ENCODE results near the gene HNRNPA2B1.

The HNRNPA2B1 gene

DNA sequence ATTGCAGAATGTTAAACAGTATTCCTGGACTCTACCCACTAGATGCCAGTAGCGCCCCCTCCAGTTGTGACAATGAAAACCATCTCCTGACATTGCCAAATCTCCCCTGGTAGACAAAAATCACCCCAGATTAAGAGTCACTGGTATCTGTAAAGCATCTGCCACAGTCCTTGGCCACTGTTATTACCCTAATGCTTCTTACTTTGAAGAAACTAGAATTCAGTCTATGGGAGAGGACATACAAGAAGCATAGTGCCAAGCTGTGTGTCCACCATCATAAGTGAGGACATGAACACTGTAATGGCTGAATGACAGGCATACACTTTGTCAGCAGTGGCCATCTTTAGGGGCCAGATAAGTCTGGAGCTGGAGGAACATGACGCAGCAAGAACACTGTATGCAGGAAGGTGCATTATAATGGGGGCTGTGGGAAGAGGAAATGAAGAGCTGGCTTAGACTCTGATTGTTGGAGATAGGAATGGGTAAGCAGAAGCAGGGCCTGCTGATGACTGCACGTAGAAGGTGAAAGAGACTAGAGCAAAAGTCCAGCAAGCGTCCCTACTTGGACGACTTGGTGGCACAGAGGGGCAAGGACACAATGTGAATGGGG is 33.5 kb upstream of the HNRNPA2B1 start:
- no CpG with 5 or more reads among the region's 5 CpGs for WGBS (ENCODE audit: extremely low coverage, insufficient coverage, low lambda C conversion rate)
- no peak overlapping the region for H2BK5ac ChIP-seq (ENCODE audit: low read length)
- no peak overlapping the region for H3K18ac ChIP-seq (ENCODE audit: low read length)
- no peak overlapping the region for H2BK120ac ChIP-seq (ENCODE audit: low read depth, low read length)
- H3K4me2 ChIP-seq (ENCODE audit: low read length): no peak overlapping the region
- no peaks in the 10 kb centered on the region for H3K27me3 ChIP-seq (ENCODE audit: insufficient read depth, low read length, poor library complexity)
- H3K79me2 ChIP-seq (ENCODE audit: control insufficient read depth, insufficient read depth, low read length): no peaks in the 10 kb centered on the region
- no peak overlapping the region for H3K9ac ChIP-seq (ENCODE audit: low read length)
- no peaks in the 10 kb centered on the region for H3K36me3 ChIP-seq (ENCODE audit: control insufficient read depth, insufficient read depth, low read length)
- H3K27ac ChIP-seq (ENCODE audit: low read depth, low read length): no peak overlapping the region
- no peaks in the 10 kb centered on the region for H3K79me1 ChIP-seq (ENCODE audit: low read length)
- H3K23ac ChIP-seq (ENCODE audit: low read length): no peak overlapping the region
- no peak overlapping the region for H2AK5ac ChIP-seq (ENCODE audit: low read length)
- H3K4me3 ChIP-seq (ENCODE audit: low read length): no peak overlapping the region
- H3K4ac ChIP-seq (ENCODE audit: low read depth, low read length): no peak overlapping the region
- H3K4me1 ChIP-seq (ENCODE audit: control insufficient read depth, low read depth, low read length): no peaks in the 10 kb centered on the region
- DNase-seq: no peak
- H2BK15ac ChIP-seq (replicated peaks; ENCODE audit: low read depth): no peak overlapping the region
- H4K5ac ChIP-seq (ENCODE audit: low read length): no peak overlapping the region
- H4K8ac ChIP-seq (ENCODE audit: low read depth, low read length): no peak overlapping the region
- no peak overlapping the region for H3K56ac ChIP-seq (ENCODE audit: low read length)

DNA sequence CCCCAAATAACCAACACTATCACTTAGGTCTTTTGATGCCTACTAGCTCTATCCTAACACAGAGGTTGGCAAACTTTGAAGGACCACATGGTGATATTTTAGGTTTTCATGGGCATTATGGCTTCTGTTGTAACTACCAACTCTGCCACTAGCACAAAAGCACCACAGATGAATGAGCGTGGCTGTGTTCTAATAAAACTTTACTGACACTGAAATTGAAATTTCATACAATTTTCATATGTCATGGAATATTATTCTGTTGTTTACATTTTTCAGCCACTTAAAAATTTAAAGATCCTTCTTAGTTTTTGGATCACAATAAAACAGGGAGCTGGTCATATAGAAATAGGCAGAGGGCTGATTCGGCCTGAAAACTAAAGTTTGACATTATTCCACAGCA is 27.4 kb upstream of the HNRNPA2B1 start:
- Histone ChIP-seq H2BK15ac (replicated peaks; ENCODE audit: low read depth) (no peak overlapping the region), H3K27ac (ENCODE audit: low read depth, low read length) (no peak overlapping the region), H3K79me1 (ENCODE audit: low read length) (no peaks in the 10 kb centered on the region), H3K27me3 (ENCODE audit: insufficient read depth, low read length, poor library complexity) (no peaks in the 10 kb centered on the region), H2BK5ac (ENCODE audit: low read length) (no peak overlapping the region), H4K8ac (ENCODE audit: low read depth, low read length) (no peak overlapping the region), H2BK120ac (ENCODE audit: low read depth, low read length) (no peak overlapping the region), H3K18ac (ENCODE audit: low read length) (no peak overlapping the region), H3K56ac (ENCODE audit: low read length) (no peak overlapping the region), H3K4me3 (ENCODE audit: low read length) (no peak overlapping the region), H2AK5ac (ENCODE audit: low read length) (no peak overlapping the region), H4K5ac (ENCODE audit: low read length) (no peak overlapping the region), H3K4me1 (ENCODE audit: control insufficient read depth, low read depth, low read length) (no peaks in the 10 kb centered on the region), H3K9ac (ENCODE audit: low read length) (no peak overlapping the region), H3K79me2 (ENCODE audit: control insufficient read depth, insufficient read depth, low read length) (no peaks in the 10 kb centered on the region), H3K4ac (ENCODE audit: low read depth, low read length) (no peak overlapping the region), H3K36me3 (ENCODE audit: control insufficient read depth, insufficient read depth, low read length) (no peaks in the 10 kb centered on the region), H3K4me2 (ENCODE audit: low read length) (no peak overlapping the region), H3K23ac (ENCODE audit: low read length) (no peak overlapping the region)
- WGBS (ENCODE audit: extremely low coverage, insufficient coverage, low lambda C conversion rate): no CpG with 5 or more reads among the region's 2 CpGs
- DNase-seq: no peak

DNA sequence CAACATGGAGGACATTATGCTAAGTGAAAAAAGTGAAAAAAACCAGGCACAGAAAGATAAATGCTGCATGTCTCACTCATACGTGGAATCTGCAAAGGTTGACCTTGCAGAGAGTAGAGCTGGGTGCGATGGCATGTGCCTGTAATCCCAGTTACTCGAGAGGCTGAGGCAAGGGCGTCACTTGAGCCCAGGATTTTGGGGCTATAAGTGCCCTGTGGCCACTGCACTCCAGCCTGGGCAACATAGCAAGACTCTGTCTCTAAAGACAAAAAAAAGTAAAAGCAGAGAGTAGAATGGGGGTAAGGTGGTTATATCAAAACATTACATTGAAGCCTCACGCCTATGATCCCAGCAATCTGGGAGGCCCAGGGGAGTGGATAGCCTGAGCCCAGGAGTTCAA is 23.8 kb upstream of the HNRNPA2B1 start:
- DNase-seq: no peak

DNA sequence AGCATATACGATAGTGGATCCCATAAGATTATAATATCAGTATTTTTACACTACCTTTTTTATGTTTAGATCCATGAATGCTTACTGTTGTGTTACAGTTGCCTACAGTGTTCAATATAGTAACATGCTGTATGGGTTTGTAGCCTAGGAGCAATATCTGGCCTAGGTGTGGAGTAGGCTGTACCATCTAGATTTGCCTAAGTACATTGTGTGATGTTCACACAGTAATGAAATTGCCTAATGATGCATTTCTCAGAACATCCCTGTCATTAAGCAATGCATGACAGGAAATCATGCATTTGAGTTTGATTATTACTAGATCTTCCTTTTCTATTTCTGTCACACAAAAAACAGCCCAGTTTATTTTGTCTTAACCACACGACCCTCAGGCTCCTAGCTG is 15.5 kb upstream of the HNRNPA2B1 start:
- Histone ChIP-seq H3K36me3 (ENCODE audit: control insufficient read depth, insufficient read depth, low read length) (no peaks in the 10 kb centered on the region), H3K56ac (ENCODE audit: low read length) (no peak overlapping the region), H3K18ac (ENCODE audit: low read length) (no peak overlapping the region), H3K4me1 (ENCODE audit: control insufficient read depth, low read depth, low read length) (no peaks in the 10 kb centered on the region), H2BK15ac (replicated peaks; ENCODE audit: low read depth) (no peak overlapping the region), H3K4me2 (ENCODE audit: low read length) (no peak overlapping the region), H2BK120ac (ENCODE audit: low read depth, low read length) (no peak overlapping the region), H3K4me3 (ENCODE audit: low read length) (no peak overlapping the region), H3K9ac (ENCODE audit: low read length) (no peak overlapping the region), H2AK5ac (ENCODE audit: low read length) (no peak overlapping the region), H3K79me1 (ENCODE audit: low read length) (no peaks in the 10 kb centered on the region), H3K27ac (ENCODE audit: low read depth, low read length) (no peak overlapping the region), H3K79me2 (ENCODE audit: control insufficient read depth, insufficient read depth, low read length) (no peaks in the 10 kb centered on the region), H3K27me3 (ENCODE audit: insufficient read depth, low read length, poor library complexity) (no peaks in the 10 kb centered on the region), H4K5ac (ENCODE audit: low read length) (no peak overlapping the region), H4K8ac (ENCODE audit: low read depth, low read length) (no peak overlapping the region), H3K23ac (ENCODE audit: low read length) (no peak overlapping the region), H2BK5ac (ENCODE audit: low read length) (no peak overlapping the region), H3K4ac (ENCODE audit: low read depth, low read length) (no peak overlapping the region)
- DNase-seq: no peak
- WGBS (ENCODE audit: extremely low coverage, insufficient coverage, low lambda C conversion rate): no CpG with 5 or more reads among the region's 2 CpGs

More for the DNA sequence above, 23.8 kb upstream of the HNRNPA2B1 start:
- no peaks in the 10 kb centered on the region for H3K79me1 ChIP-seq (ENCODE audit: low read length)
- H2AK5ac ChIP-seq (ENCODE audit: low read length): no peak overlapping the region
- H4K8ac ChIP-seq (ENCODE audit: low read depth, low read length): no peak overlapping the region
- H4K5ac ChIP-seq (ENCODE audit: low read length): no peak overlapping the region
- no peak overlapping the region for H3K4me2 ChIP-seq (ENCODE audit: low read length)
- H3K27ac ChIP-seq (ENCODE audit: low read depth, low read length): no peak overlapping the region
- no peaks in the 10 kb centered on the region for H3K27me3 ChIP-seq (ENCODE audit: insufficient read depth, low read length, poor library complexity)
- no CpG with 5 or more reads among the region's 5 CpGs for WGBS (ENCODE audit: extremely low coverage, insufficient coverage, low lambda C conversion rate)
- no peak overlapping the region for H2BK120ac ChIP-seq (ENCODE audit: low read depth, low read length)
- H2BK5ac ChIP-seq (ENCODE audit: low read length): no peak overlapping the region
- no peak overlapping the region for H3K4ac ChIP-seq (ENCODE audit: low read depth, low read length)
- H3K4me3 ChIP-seq (ENCODE audit: low read length): no peak overlapping the region
- no peak overlapping the region for H3K56ac ChIP-seq (ENCODE audit: low read length)
- no peaks in the 10 kb centered on the region for H3K36me3 ChIP-seq (ENCODE audit: control insufficient read depth, insufficient read depth, low read length)
- no peak overlapping the region for H3K9ac ChIP-seq (ENCODE audit: low read length)
- H3K18ac ChIP-seq (ENCODE audit: low read length): no peak overlapping the region
- H3K4me1 ChIP-seq (ENCODE audit: control insufficient read depth, low read depth, low read length): no peaks in the 10 kb centered on the region
- H2BK15ac ChIP-seq (replicated peaks; ENCODE audit: low read depth): no peak overlapping the region
- no peaks in the 10 kb centered on the region for H3K79me2 ChIP-seq (ENCODE audit: control insufficient read depth, insufficient read depth, low read length)
- H3K23ac ChIP-seq (ENCODE audit: low read length): no peak overlapping the region

DNA sequence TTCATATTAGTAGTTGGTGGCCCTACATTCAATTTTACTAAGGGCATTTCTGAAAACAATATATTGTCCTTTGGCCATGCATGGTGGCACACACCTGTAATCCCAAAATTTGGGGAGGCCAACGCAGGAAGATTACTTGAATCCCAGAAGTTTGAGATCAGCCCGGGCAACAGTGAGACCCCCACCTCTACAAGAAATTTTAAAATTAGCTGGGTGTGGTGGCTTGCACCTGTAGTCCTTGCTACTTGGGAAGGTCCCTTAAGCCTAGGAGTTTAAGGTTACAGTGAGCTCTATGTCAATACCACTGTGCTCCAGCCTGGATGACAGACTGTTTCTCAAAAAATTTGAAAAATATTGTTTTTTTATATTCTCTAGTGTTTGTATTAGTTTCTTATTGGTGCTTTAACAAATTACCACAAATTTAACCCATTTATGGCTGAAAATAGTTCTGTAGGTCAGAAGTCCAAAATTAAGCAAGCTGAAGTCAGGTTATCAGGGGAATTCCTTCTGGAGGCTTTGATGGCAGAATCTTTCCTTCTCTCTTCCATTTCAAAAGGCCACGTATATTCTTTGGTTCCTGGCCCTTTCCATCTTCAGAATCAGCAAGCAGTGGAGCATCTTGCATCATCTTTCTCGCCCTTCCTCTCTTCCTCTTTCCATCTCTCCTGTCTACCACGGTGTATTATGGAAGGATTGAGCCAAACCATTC is 13.4 kb upstream of the HNRNPA2B1 start:
- H3K18ac ChIP-seq (ENCODE audit: low read length): no peak overlapping the region

More for the DNA sequence above, 13.4 kb upstream of the HNRNPA2B1 start:
- no peak for DNase-seq
- Histone ChIP-seq H3K4me3 (ENCODE audit: low read length) (no peak overlapping the region), H2BK5ac (ENCODE audit: low read length) (no peak overlapping the region), H2BK15ac (replicated peaks; ENCODE audit: low read depth) (no peak overlapping the region), H3K23ac (ENCODE audit: low read length) (no peak overlapping the region), H3K4me1 (ENCODE audit: control insufficient read depth, low read depth, low read length) (no peaks in the 10 kb centered on the region), H3K79me1 (ENCODE audit: low read length) (no peaks in the 10 kb centered on the region), H3K27me3 (ENCODE audit: insufficient read depth, low read length, poor library complexity) (no peaks in the 10 kb centered on the region), H4K8ac (ENCODE audit: low read depth, low read length) (no peak overlapping the region), H4K5ac (ENCODE audit: low read length) (no peak overlapping the region), H3K9ac (ENCODE audit: low read length) (no peak overlapping the region), H3K56ac (ENCODE audit: low read length) (no peak overlapping the region), H2BK120ac (ENCODE audit: low read depth, low read length) (no peak overlapping the region), H3K4ac (ENCODE audit: low read depth, low read length) (no peak overlapping the region), H2AK5ac (ENCODE audit: low read length) (no peak overlapping the region), H3K79me2 (ENCODE audit: control insufficient read depth, insufficient read depth, low read length) (peaks cover 4% of the 10 kb centered on the region), H3K36me3 (ENCODE audit: control insufficient read depth, insufficient read depth, low read length) (peaks cover 4% of the 10 kb centered on the region), H3K27ac (ENCODE audit: low read depth, low read length) (no peak overlapping the region), H3K4me2 (ENCODE audit: low read length) (no peak overlapping the region)
- WGBS (ENCODE audit: extremely low coverage, insufficient coverage, low lambda C conversion rate): no CpG with 5 or more reads among the region's 5 CpGs
